ENCODE data around the gene SEPSECS. TPM values are rescaled to one million over a fixed set of nuclear protein-coding genes. Genes with fewer than 3 reads are reported as not detected.

SEPSECS gene
- total RNA-seq, 8 experiments from 2014 or later = 5.0 to 13.3 (median 7.0) TPM

- H3K27ac ChIP-seq = no peak overlapping the region
- no peak for ATAC-seq (replicated peaks in 6 of 8)
- in situ Hi-C loops (cut with MboI; ENCODE audit: low pct_unique_long_range_greater_than_20kb in 2 of 9, low sequenced_read_pairs in 9 of 9, unreplicated experiment in 9 of 9) = no loop called here
- WGBS, 10 experiments = 50 to 100% (median 69%) methylated on average over 1 to 3 of the region's 4 CpGs; no CpG with 5 or more reads in 2 of the 10 experiments
- H3K4me3 ChIP-seq = no peak overlapping the region
- H3K4me1 ChIP-seq (replicated peaks in 1 of 2) = no peaks in the 10 kb centered on the region
Measured at GRCh38 chr4:25103418-25103817, 56.8 kb downstream of the SEPSECS start.

GRCh38 chr4:25101836-25102235 is 58.4 kb downstream of the SEPSECS start:
- H3K4me1 ChIP-seq (replicated peaks in 1 of 2) = peaks cover 0 to 5% of the 10 kb centered on the region in 2 donors
- no peak overlapping the region for H3K4me3 ChIP-seq
- 40 to 94% (median 83%) methylated on average over 1 to 5 of the region's 5 CpGs; no CpG with 5 or more reads in 1 of the 10 experiments for WGBS, 10 experiments
- ATAC-seq (replicated peaks in 6 of 8) = no peak
- H3K27ac ChIP-seq = no peak overlapping the region
- in situ Hi-C loops (cut with MboI; ENCODE audit: low pct_unique_long_range_greater_than_20kb in 2 of 9, low sequenced_read_pairs in 9 of 9, unreplicated experiment in 9 of 9) = no loop called here

- no peak for ATAC-seq (replicated peaks in 6 of 8)
- H3K27ac ChIP-seq = no peak overlapping the region
Measured at GRCh38 chr4:25100710-25101109, 59.5 kb downstream of the SEPSECS start.

GRCh38 chr4:25100021-25100555 is 60.2 kb downstream of the SEPSECS start:
- ATAC-seq (replicated peaks in 6 of 8) = peak in 2 of 8 experiments; percentile 14 to 31

More at GRCh38 chr4:25100710-25101109, 59.5 kb downstream of the SEPSECS start:
- Histone ChIP-seq H3K4me1 (replicated peaks in 1 of 2) (peaks cover 0 to 5% of the 10 kb centered on the region in 2 donors), H3K4me3 (no peak overlapping the region)
- in situ Hi-C loops (cut with MboI; ENCODE audit: low pct_unique_long_range_greater_than_20kb in 2 of 9, low sequenced_read_pairs in 9 of 9, unreplicated experiment in 9 of 9) = no loop called here

GRCh38 chr4:25098964-25099891 is 61.0 kb downstream of the SEPSECS start:
- no peak overlapping the region for H3K4me3 ChIP-seq
- peaks cover 0 to 5% of the 10 kb centered on the region in 2 donors for H3K4me1 ChIP-seq (replicated peaks in 1 of 2)
- peak in 3 of 8 experiments; percentile 32 to 90 (median 89) for ATAC-seq (replicated peaks in 6 of 8)
- WGBS, 10 experiments = 34 to 93% (median 70%) methylated on average over 3 to 10 of the region's 10 CpGs
- H3K27ac ChIP-seq = no peak overlapping the region
- in situ Hi-C loops (cut with MboI; ENCODE audit: low pct_unique_long_range_greater_than_20kb in 2 of 9, low sequenced_read_pairs in 9 of 9, unreplicated experiment in 9 of 9) = no loop called here

More at GRCh38 chr4:25100021-25100555, 60.2 kb downstream of the SEPSECS start:
- WGBS, 10 experiments = 0 to 100% (median 60%) methylated on average over 1 to 3 of the region's 4 CpGs; no CpG with 5 or more reads in 3 of the 10 experiments
- Histone ChIP-seq H3K27ac (no peak overlapping the region), H3K4me3 (no peak overlapping the region), H3K4me1 (replicated peaks in 1 of 2) (peaks cover 0 to 5% of the 10 kb centered on the region in 2 donors)
- in situ Hi-C loops (cut with MboI; ENCODE audit: low pct_unique_long_range_greater_than_20kb in 2 of 9, low sequenced_read_pairs in 9 of 9, unreplicated experiment in 9 of 9) = no loop called here

- in situ Hi-C loops (cut with MboI; ENCODE audit: low pct_unique_long_range_greater_than_20kb in 2 of 9, low sequenced_read_pairs in 9 of 9, unreplicated experiment in 9 of 9) = no loop called here
- WGBS, 10 experiments = 60 to 92% (median 85%) methylated on average over 1 to 6 of the region's 11 CpGs; no CpG with 5 or more reads in 4 of the 10 experiments
- Histone ChIP-seq H3K4me3 (no peak overlapping the region), H3K4me1 (replicated peaks in 1 of 2) (peaks cover 4 to 12% of the 10 kb centered on the region in 2 donors), H3K27ac (no peak overlapping the region)
- no peak for ATAC-seq (replicated peaks in 6 of 8)
Measured at GRCh38 chr4:25096981-25097443, 63.2 kb downstream of the SEPSECS start.

GRCh38 chr4:25096251-25096980 is 63.8 kb downstream of the SEPSECS start:
- ATAC-seq (replicated peaks in 6 of 8) = no peak

GRCh38 chr4:25095837-25096236 is 64.4 kb downstream of the SEPSECS start:
- 68 to 100% (median 94%) methylated on average over 2 to 13 of the region's 24 CpGs; no CpG with 5 or more reads in 5 of the 10 experiments for WGBS, 10 experiments
- H3K27ac ChIP-seq = no peak overlapping the region
- peaks cover 6 to 12% of the 10 kb centered on the region in 2 donors for H3K4me1 ChIP-seq (replicated peaks in 1 of 2)
- H3K4me3 ChIP-seq = no peak overlapping the region
- no peak for ATAC-seq (replicated peaks in 6 of 8)
- in situ Hi-C loops (cut with MboI; ENCODE audit: low pct_unique_long_range_greater_than_20kb in 2 of 9, low sequenced_read_pairs in 9 of 9, unreplicated experiment in 9 of 9) = no loop called here

More at GRCh38 chr4:25096251-25096980, 63.8 kb downstream of the SEPSECS start:
- 63 to 100% (median 96%) methylated on average over 2 to 12 of the region's 23 CpGs; no CpG with 5 or more reads in 2 of the 10 experiments for WGBS, 10 experiments
- in situ Hi-C loops (cut with MboI; ENCODE audit: low pct_unique_long_range_greater_than_20kb in 2 of 9, low sequenced_read_pairs in 9 of 9, unreplicated experiment in 9 of 9) = no loop called here
- H3K27ac ChIP-seq = no peak overlapping the region
- H3K4me3 ChIP-seq = no peak overlapping the region
- peaks cover 6 to 12% of the 10 kb centered on the region in 2 donors for H3K4me1 ChIP-seq (replicated peaks in 1 of 2)

GRCh38 chr4:25092139-25092538 is 68.1 kb downstream of the SEPSECS start:
- 43 to 100% (median 50%) methylated on average over 1 to 3 of the region's 3 CpGs; no CpG with 5 or more reads in 2 of the 10 experiments for WGBS, 10 experiments
- peaks cover 28 to 29% of the 10 kb centered on the region in 2 donors for H3K4me1 ChIP-seq (replicated peaks in 1 of 2)
- ATAC-seq (replicated peaks in 6 of 8) = peak in 1 of 8 experiments; percentile 9
- H3K4me3 ChIP-seq = no peak overlapping the region
- in situ Hi-C loops (cut with MboI; ENCODE audit: low pct_unique_long_range_greater_than_20kb in 2 of 9, low sequenced_read_pairs in 9 of 9, unreplicated experiment in 9 of 9) = no loop called here
- H3K27ac ChIP-seq = no peak overlapping the region

- H3K27ac ChIP-seq = no peak overlapping the region
- in situ Hi-C loops (cut with MboI; ENCODE audit: low pct_unique_long_range_greater_than_20kb in 2 of 9, low sequenced_read_pairs in 9 of 9, unreplicated experiment in 9 of 9) = no loop called here
- ATAC-seq (replicated peaks in 6 of 8) = no peak
- no peak overlapping the region for H3K4me3 ChIP-seq
- WGBS, 10 experiments = 0 to 100% (median 84%) methylated on average over 1 to 2 of the region's 2 CpGs; no CpG with 5 or more reads in 4 of the 10 experiments
- peaks cover 30 to 36% of the 10 kb centered on the region in 2 donors for H3K4me1 ChIP-seq (replicated peaks in 1 of 2)
Measured at GRCh38 chr4:25090516-25090915, 69.7 kb downstream of the SEPSECS start.

GRCh38 chr4:25089051-25089763 is 71.0 kb downstream of the SEPSECS start:
- Histone ChIP-seq H3K4me3 (peak overlapping the region in 2 of 5 donors; percentile 10 to 29), H3K27ac (peak overlapping the region in 1 of 2 donors; percentile 89), H3K4me1 (replicated peaks in 1 of 2) (peaks cover 30 to 36% of the 10 kb centered on the region in 2 donors)
- ATAC-seq (replicated peaks in 6 of 8) = peak in 4 of 8 experiments; percentile 6 to 15 (median 13)
- WGBS, 10 experiments = 7 to 89% (median 65%) methylated on average over 2 to 7 of the region's 14 CpGs; no CpG with 5 or more reads in 2 of the 10 experiments
- in situ Hi-C loops (cut with MboI; ENCODE audit: low pct_unique_long_range_greater_than_20kb in 2 of 9, low sequenced_read_pairs in 9 of 9, unreplicated experiment in 9 of 9) = no loop called here

Data from motor neuron (in vitro differentiated cells).